HepG2 (cell line): ENCODE measurements around the gene POU2F1. TPM values are rescaled to one million over a fixed set of nuclear protein-coding genes. Genes with fewer than 3 reads are reported as not detected.

Source experiments
- HNF4G ChIP-seq, 2 experiments: sonication (generic) in 1 of 2; formaldehyde crosslinking in 1 of 2; IDR thresholded peaks; 2 replicates each; pipeline versions ENCODE4 v1.4.0 to v1.6.1; 2011 to 2020; ENCODE audit warnings: borderline replicate concordance in 2 of 2, low read depth in 2 of 2, mild to moderate bottlenecking in 2 of 2, low read length in 1 of 2, missing genetic modification reagents in 1 of 2, moderate library complexity in 1 of 2
- KDM4B ChIP-seq: sonication (generic); formaldehyde crosslinking; IDR thresholded peaks from 2 replicates; pipeline ENCODE4 v1.4.0; 2020; ENCODE audit warnings: missing genetic modification reagents
- KLF13 ChIP-seq: sonication (generic); formaldehyde crosslinking; IDR thresholded peaks from 2 replicates; pipeline ENCODE4 v1.4.0; 2020; ENCODE audit warnings: mild to moderate bottlenecking, missing genetic modification reagents
- MXI1 ChIP-seq: IDR thresholded peaks from 3 replicates; pipeline ENCODE4 v1.6.1; 2012; ENCODE audit warnings: low read depth, low read length, inconsistent platforms, borderline replicate concordance
- NFAT5 ChIP-seq: sonication (generic); formaldehyde crosslinking; IDR thresholded peaks from 2 replicates; pipeline ENCODE4 v1.4.0; 2020; ENCODE audit warnings: missing genetic modification reagents
- NFE2L2 ChIP-seq: fragments of 150-350 bp; IDR thresholded peaks from 2 replicates; pipeline ENCODE4 v1.6.1; 2014; ENCODE audit warnings: low read length
- NR1H2 ChIP-seq: sonication (generic); formaldehyde crosslinking; IDR thresholded peaks from 2 replicates; pipeline ENCODE4 v1.8.1; 2022; ENCODE audit warnings: low read depth, missing genetic modification reagents, borderline replicate concordance
- SSRP1 ChIP-seq: IDR thresholded peaks from 2 replicates; pipeline ENCODE4 v1.6.1; 2016; ENCODE audit warnings: control low read depth
- TBL1XR1 ChIP-seq: fragments of 150-350 bp; IDR thresholded peaks from 2 replicates; pipeline ENCODE4 v1.6.1; 2014; ENCODE audit warnings: borderline replicate concordance, low read length; ENCODE audit not compliant: partially characterized antibody
- TCF7 ChIP-seq: sonication (generic); IDR thresholded peaks from 2 replicates; pipeline ENCODE4 v1.6.1; 2016; ENCODE audit warnings: antibody characterized with exemption, low read depth
- U2AF2 ChIP-seq: fragments of 200-400 bp; formaldehyde crosslinking; IDR thresholded peaks from 2 replicates; pipeline ENCODE4 v1.6.1; 2017; ENCODE audit warnings: low read depth, mild to moderate bottlenecking, low read length
- USF2 ChIP-seq, 2 experiments: sonication (generic) in 1 of 2; formaldehyde crosslinking in 1 of 2; IDR thresholded peaks; 2 replicates each; pipeline versions ENCODE4 v1.5.1 to v1.6.1; 2011 to 2020; ENCODE audit warnings: borderline replicate concordance in 1 of 2, low read depth in 1 of 2, low read length in 1 of 2, mild to moderate bottlenecking in 1 of 2, missing genetic modification reagents in 1 of 2, moderate library complexity in 1 of 2
- YY1 ChIP-seq: IDR thresholded peaks from 2 replicates; pipeline ENCODE4 v1.6.1; 2011; ENCODE audit warnings: low read length, low read depth, moderate library complexity, mild to moderate bottlenecking; ENCODE audit not compliant: insufficient read depth, insufficient replicate concordance
- ZNF12 ChIP-seq: sonication (generic); formaldehyde crosslinking; IDR thresholded peaks from 2 replicates; pipeline ENCODE4 v1.5.0; 2020; ENCODE audit warnings: missing genetic modification reagents
- ZNF24 ChIP-seq: fragments of 450-650 bp; IDR thresholded peaks from 2 replicates; pipeline ENCODE4 v1.6.1; 2017; ENCODE audit warnings: antibody characterized with exemption, mild to moderate bottlenecking
- ZNF574 ChIP-seq: sonication (generic); formaldehyde crosslinking; IDR thresholded peaks from 2 replicates; pipeline ENCODE4 v1.4.0; 2020; ENCODE audit warnings: missing genetic modification reagents
- ZNF577 ChIP-seq: sonication (generic); formaldehyde crosslinking; IDR thresholded peaks from 2 replicates; pipeline ENCODE4 v1.4.0; 2020; ENCODE audit warnings: mild to moderate bottlenecking, low read depth, missing genetic modification reagents, borderline replicate concordance
- ZNF792 ChIP-seq: IDR thresholded peaks from 2 replicates; pipeline ENCODE4 v1.6.1; 2016
- polyA plus RNA-seq, 8 experiments: library from polyadenylated mRNA; depleted of rRNA in 3 of 8; stranded (reverse) in 7 of 8; unstranded in 1 of 8; fragments of >200 nt; fragmentation: Illumina TruSeq in 4 of 8; extraction: Trizol in 4 of 8; gene quantifications; 2 replicates each; pipeline versions ENCODE4 v1.2.1 to v1.2.3, GENCODE V29; 2011 to 2016; ENCODE audit warnings: low read depth in 4 of 8, missing spikeins in 1 of 8, mixed read lengths in 1 of 8; ENCODE audit not compliant: insufficient read depth in 1 of 8
- total RNA-seq, 5 experiments: library from RNA; depleted of rRNA; stranded (reverse); fragments of >200 nt; fragmentation: Illumina TruSeq; extraction: Trizol; gene quantifications; 2 replicates each; pipeline ENCODE4 v1.2.3, GENCODE V29; 2016; ENCODE audit warnings: low read depth in 1 of 5

POU2F1 gene
- total and polyA plus RNA-seq, 2 of the 13 experiments (the other 11 are each of a cell fraction or from before 2014, with no cell fraction given): 10.2 to 13.0 TPM

DNA sequence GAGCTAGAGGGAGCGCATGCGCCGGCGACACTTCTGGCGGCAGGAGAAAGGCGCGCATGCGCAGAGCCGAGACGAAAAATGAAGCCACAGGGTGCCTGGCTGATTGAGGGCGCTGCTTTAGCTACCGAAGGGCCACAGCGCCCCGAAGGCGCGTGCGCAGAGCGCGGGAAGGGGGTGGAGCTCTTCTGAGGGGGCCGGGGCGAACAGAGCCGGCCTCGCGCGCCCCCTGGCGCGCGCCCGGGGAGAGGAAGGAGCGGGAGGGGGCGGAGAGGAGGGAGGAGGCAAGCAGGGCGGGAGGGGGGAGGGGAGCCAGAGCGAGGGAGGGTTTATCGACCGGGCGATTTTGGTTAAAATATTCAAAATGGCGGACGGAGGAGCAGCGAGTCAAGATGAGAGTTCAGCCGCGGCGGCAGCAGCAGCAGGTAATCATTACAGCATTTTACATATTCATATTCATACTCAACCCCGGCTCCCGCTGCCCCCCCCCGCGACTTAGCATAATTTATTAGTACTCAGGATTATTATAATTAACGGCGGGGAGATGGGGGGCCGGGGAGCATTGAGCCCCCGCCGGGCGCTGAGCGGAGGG is at the start of gene POU2F1 (continued):
- TF ChIP-seq ZNF574 (CRISPR knock-in tag) (no peak), USF2 (IDR thresholded peaks at IDR 0.05; ENCODE audit: low read depth, low read length) (no peak), USF2 (CRISPR knock-in tag; IDR thresholded peaks at IDR 0.05; ENCODE audit: borderline replicate concordance) (no peak; the same call in 1 of the 2 replicates), TBL1XR1 (no peak), ZNF792 (CRISPR knock-in tag) (0 out of 2 replicates have a peak, but pooled peaks have one; percentile 6), ZNF577 (no peak), KLF13 (CRISPR knock-in tag) (no peak), U2AF2 (no peak), ZNF24 (no peak), YY1 (peak; percentile 94), HNF4G (IDR thresholded peaks at IDR 0.05; ENCODE audit: borderline replicate concordance, low read depth, low read length) (peak; percentile 22; the same call in 1 of the 2 replicates), HNF4G (CRISPR knock-in tag; IDR thresholded peaks at IDR 0.05; ENCODE audit: borderline replicate concordance, low read depth) (no peak), NFAT5 (no peak), TCF7 (no peak), KDM4B (CRISPR knock-in tag) (no peak), SSRP1 (CRISPR knock-in tag) (no peak), ZNF12 (CRISPR knock-in tag) (no peak), NR1H2 (CRISPR knock-in tag) (no peak), MXI1 (no peak), NFE2L2 (no peak)
